SK-N-SH (cell line): ENCODE results near the gene NCKAP5. TPM values are rescaled to one million over a fixed set of nuclear protein-coding genes. Genes with fewer than 3 reads are reported as not detected.

Experiments used
- CTCF ChIA-PET: fragments of 300-600, 350-600 bp; formaldehyde crosslinking; extraction: SDS; loops from one replicate; lab custom pipeline; 2021; lab: Yijun Ruan, JAX
- POLR2A ChIA-PET: fragments of 350-600 bp; sonication (Branson Sonifier 250); formaldehyde crosslinking; extraction: SDS; loops from one replicate; lab custom pipeline; 2020; ENCODE audit warnings: antibody characterized with exemption, inconsistent platforms; lab: Yijun Ruan, JAX
- DNase-seq: peaks from one replicate; pipeline ENCODE4 v3.0.0; 2012
- H2AFZ ChIP-seq: fragments of 200-600 bp; sonication (generic); 2 replicates; pipeline ENCODE4 v1.8.1; 2016; ENCODE audit warnings: antibody characterized with exemption, mild to moderate bottlenecking, low read depth
- H3F3A ChIP-seq: fragments of 200-600 bp; sonication (generic); replicated peaks from 2 replicates; pipeline ENCODE3; 2016; ENCODE audit warnings: antibody characterized with exemption, mild to moderate bottlenecking; ENCODE audit not compliant: insufficient read depth
- H3K27ac ChIP-seq, 2 experiments: fragments of 200-500 bp in 1 of 2; fragments of 200-600 bp in 1 of 2; sonication (Bioruptor generic) in 1 of 2; sonication (generic), shearing (Covaris generic) in 1 of 2; 2 replicates each; pipeline versions ENCODE4 v1.5.1 to v1.6.1; 2014 to 2016; ENCODE audit warnings: low read depth in 2 of 2, inconsistent platforms in 1 of 2, low read length in 1 of 2, mild to moderate bottlenecking in 1 of 2, mixed read lengths in 1 of 2
- H3K27me3 ChIP-seq: fragments of 200-600 bp; sonication (generic), shearing (Covaris generic); 2 replicates; pipeline ENCODE4 v1.6.1; 2016; ENCODE audit warnings: mixed run types; ENCODE audit not compliant: insufficient read depth
- H3K36me3 ChIP-seq, 2 experiments: fragments of 200-500 bp in 1 of 2; fragments of 200-600 bp in 1 of 2; sonication (Bioruptor generic) in 1 of 2; sonication (generic) in 1 of 2; replicated peaks in 1 of 2; 2 replicates each; pipeline versions ENCODE3 to v1.5.1; 2014 to 2016; ENCODE audit warnings: low read length in 1 of 2, mild to moderate bottlenecking in 1 of 2; ENCODE audit not compliant: insufficient read depth in 2 of 2, control insufficient read depth in 1 of 2
- H3K4me1 ChIP-seq, 2 experiments: fragments of 200-500 bp in 1 of 2; fragments of 200-600 bp in 1 of 2; sonication (Bioruptor generic) in 1 of 2; sonication (generic), shearing (Covaris generic) in 1 of 2; 2 replicates each; pipeline versions ENCODE4 v1.5.1 to v1.6.1; 2014 to 2016; ENCODE audit warnings: low read depth in 1 of 2, low read length in 1 of 2, mixed run types in 1 of 2; ENCODE audit not compliant: insufficient read depth in 2 of 2, control insufficient read depth in 1 of 2
- H3K4me2 ChIP-seq: fragments of 200-600 bp; sonication (generic), shearing (Covaris generic); 2 replicates; pipeline ENCODE4 v1.6.1; 2017; ENCODE audit warnings: mixed run types
- H3K4me3 ChIP-seq, 2 experiments: fragments of 200-500 bp in 1 of 2; fragments of 200-600 bp in 1 of 2; sonication (Bioruptor generic) in 1 of 2; sonication (generic), shearing (Covaris generic) in 1 of 2; 2 replicates each; pipeline versions ENCODE4 v1.5.1 to v1.8.1; 2014 to 2016; ENCODE audit warnings: low read depth in 2 of 2, inconsistent platforms in 1 of 2, low read length in 1 of 2, mild to moderate bottlenecking in 1 of 2, mixed read lengths in 1 of 2, moderate library complexity in 1 of 2
- H3K79me2 ChIP-seq: fragments of 200-600 bp; sonication (generic); 2 replicates; pipeline ENCODE4 v1.8.1; 2017; ENCODE audit warnings: mild to moderate bottlenecking; ENCODE audit not compliant: insufficient read depth
- H3K9ac ChIP-seq: fragments of 200-600 bp; sonication (generic); 2 replicates; pipeline ENCODE4 v1.6.1; 2017; ENCODE audit warnings: mixed run types
- H3K9me2 ChIP-seq: fragments of 200-600 bp; sonication (generic); 2 replicates; pipeline ENCODE4 v1.6.1; 2017; ENCODE audit warnings: mixed run types
- H3K9me3 ChIP-seq: fragments of 200-600 bp; sonication (generic); 2 replicates; pipeline ENCODE4 v1.6.1; 2017; ENCODE audit warnings: mixed run types, mild to moderate bottlenecking, moderate library complexity
- H4K20me1 ChIP-seq: fragments of 200-600 bp; sonication (generic); 2 replicates; pipeline ENCODE4 v1.6.1; 2017; ENCODE audit warnings: mild to moderate bottlenecking, mixed run types; ENCODE audit not compliant: insufficient read depth
- CTCF ChIP-seq: fragments of 200-600 bp; sonication (generic); IDR thresholded peaks from 2 replicates; pipeline ENCODE4 v1.6.1; 2017; ENCODE audit warnings: antibody characterized with exemption, mild to moderate bottlenecking, moderate library complexity
- EP300 ChIP-seq, 2 experiments: IDR thresholded peaks; 2 replicates each; pipeline versions ENCODE4 v1.4.0 to v1.6.1; 2012; ENCODE audit warnings: borderline replicate concordance in 1 of 2, low read depth in 1 of 2, low read length in 1 of 2
- EZH2phosphoT487 ChIP-seq: fragments of 200-600 bp; sonication (generic); IDR thresholded peaks from 2 replicates; pipeline ENCODE4 v1.6.1; 2017; ENCODE audit warnings: low read depth, mixed run types, mild to moderate bottlenecking, antibody characterized with exemption, moderate library complexity, borderline replicate concordance
- FOSL2 ChIP-seq: IDR thresholded peaks from 2 replicates; pipeline ENCODE4 v1.4.0; 2012; ENCODE audit warnings: low read depth, mild to moderate bottlenecking, moderate library complexity, borderline replicate concordance
- FOXJ3 ChIP-seq: sonication (generic); formaldehyde crosslinking; IDR thresholded peaks from 2 replicates; pipeline ENCODE4 v1.5.1; 2020; ENCODE audit warnings: mild to moderate bottlenecking, missing genetic modification reagents
- GABPA ChIP-seq: IDR thresholded peaks from 2 replicates; pipeline ENCODE4 v1.4.0; 2012; ENCODE audit warnings: low read depth, mild to moderate bottlenecking
- POLR2AphosphoS5 ChIP-seq: IDR thresholded peaks from 2 replicates; pipeline ENCODE4 v1.6.1; 2012; ENCODE audit warnings: low read depth, low read length
- SIN3A ChIP-seq: IDR thresholded peaks from 2 replicates; pipeline ENCODE4 v1.6.1; 2012; ENCODE audit warnings: low read depth, mild to moderate bottlenecking, low read length, moderate library complexity, borderline replicate concordance
- SMC3 ChIP-seq: IDR thresholded peaks from 2 replicates; pipeline ENCODE4 v1.6.1; 2012; ENCODE audit warnings: low read depth, low read length, improper control_type of control experiment
- YY1 ChIP-seq: IDR thresholded peaks from 2 replicates; pipeline ENCODE4 v1.4.0; 2012; ENCODE audit warnings: low read depth, mild to moderate bottlenecking
- ZBTB33 ChIP-seq: IDR thresholded peaks from 2 replicates; pipeline ENCODE4 v1.4.0; 2012; ENCODE audit warnings: low read depth, borderline replicate concordance
- WGBS: methylation state at CpG from one replicate; pipeline ENCODE4 v1.1.6; 2017; ENCODE audit warnings: low lambda C conversion rate; 5-methylcytosine and 5-hydroxymethylcytosine counted together
- polyA plus RNA-seq, 3 experiments: library from polyadenylated mRNA; depleted of rRNA; stranded (reverse); fragments of >200 nt; gene quantifications; 2 replicates each; pipeline ENCODE4 v1.2.3, GENCODE V29; 2012
- TF ChIP-seq, protein P1 (sequence below): IDR thresholded peaks from 2 replicates; pipeline ENCODE4; 2012

Gene NCKAP5
- polyA plus RNA-seq, 1 of the 3 experiments (the other 2 are of a cell fraction), result 0.02 TPM

- no peaks in the 10 kb centered on the region for H3K79me2 ChIP-seq
- H3K27ac ChIP-seq, result no peak overlapping the region
- TF ChIP-seq ZBTB33 (no peak), SMC3 (no peak), FOSL2 (no peak), EP300 (IDR thresholded peaks at IDR 0.05; ENCODE audit: borderline replicate concordance in 1 of 2, low read depth in 1 of 2, low read length in 1 of 2) (no peak), EZH2phosphoT487 (no peak), CTCF (no peak), YY1 (no peak), POLR2AphosphoS5 (no peak), GABPA (no peak), SIN3A (no peak)
- TF ChIP-seq, protein P1, sequence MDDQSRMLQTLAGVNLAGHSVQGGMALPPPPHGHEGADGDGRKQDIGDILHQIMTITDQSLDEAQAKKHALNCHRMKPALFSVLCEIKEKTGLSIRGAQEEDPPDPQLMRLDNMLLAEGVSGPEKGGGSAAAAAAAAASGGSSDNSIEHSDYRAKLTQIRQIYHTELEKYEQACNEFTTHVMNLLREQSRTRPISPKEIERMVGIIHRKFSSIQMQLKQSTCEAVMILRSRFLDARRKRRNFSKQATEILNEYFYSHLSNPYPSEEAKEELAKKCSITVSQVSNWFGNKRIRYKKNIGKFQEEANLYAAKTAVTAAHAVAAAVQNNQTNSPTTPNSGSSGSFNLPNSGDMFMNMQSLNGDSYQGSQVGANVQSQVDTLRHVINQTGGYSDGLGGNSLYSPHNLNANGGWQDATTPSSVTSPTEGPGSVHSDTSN, result no peak
- POLR2A ChIA-PET, result no interaction called here
- no peak overlapping the region for H2AFZ ChIP-seq
- H3K9me2 ChIP-seq, result no peaks in the 10 kb centered on the region
- H3K27me3 ChIP-seq, result no peaks in the 10 kb centered on the region
- no peaks in the 10 kb centered on the region for H3F3A ChIP-seq
- peaks cover 0 to 9% of the 10 kb centered on the region in 2 experiments; a peak in 1 of 4 replicates for H3K4me1 ChIP-seq
- CTCF ChIA-PET, result no interaction called here
- no peaks in the 10 kb centered on the region for H3K9me3 ChIP-seq
- DNase-seq, result no peak
- 51% methylated on average over 5 of the region's 5 CpGs for WGBS
- H3K9ac ChIP-seq, result no peak overlapping the region
- no peak overlapping the region for H3K4me2 ChIP-seq
- H3K36me3 ChIP-seq, result no peaks in the 10 kb centered on the region
- H3K4me3 ChIP-seq, result no peak overlapping the region
- H4K20me1 ChIP-seq, result no peaks in the 10 kb centered on the region
Observed at GRCh38 chr2:133568598-133568997, 335 bp upstream of the NCKAP5 start.

DNA sequence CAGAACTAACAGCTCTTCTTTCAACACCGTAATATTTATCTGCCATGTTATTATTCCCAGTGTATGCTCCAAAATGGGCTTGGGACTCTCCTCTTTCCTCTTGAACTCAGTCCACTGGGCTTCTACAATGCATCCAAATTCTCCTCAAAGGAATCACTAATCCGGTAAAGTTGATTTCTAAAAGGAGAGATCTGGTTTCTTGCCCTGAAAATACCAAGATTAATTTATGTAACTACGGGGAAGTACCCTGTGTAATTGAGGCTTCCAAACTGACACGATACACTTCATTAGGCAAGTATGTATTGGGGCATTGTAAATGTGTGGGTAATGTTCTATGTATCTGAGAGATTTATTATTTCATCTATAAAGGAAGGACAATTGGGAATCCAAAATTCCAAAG lies 5.7 kb downstream of the NCKAP5 start:
- POLR2A ChIA-PET, result no interaction called here
- CTCF ChIA-PET, result interaction anchor here (1.7 to 3.7 kb wide), 5 partner anchors 43 to 1015 kb away, joined by 11 to 31 read pairs (median 11); no protein-coding TSS in a partner anchor
- DNase-seq, result no peak

More for the DNA sequence above, 5.7 kb downstream of the NCKAP5 start:
- Histone ChIP-seq H3K4me2 (no peak overlapping the region), H3F3A (no peaks in the 10 kb centered on the region), H3K9me3 (no peaks in the 10 kb centered on the region), H3K9ac (no peak overlapping the region), H3K27me3 (no peaks in the 10 kb centered on the region), H3K79me2 (no peaks in the 10 kb centered on the region), H3K36me3 (no peaks in the 10 kb centered on the region), H3K9me2 (no peaks in the 10 kb centered on the region), H2AFZ (no peak overlapping the region), H3K4me1 (peaks cover 0 to 21% of the 10 kb centered on the region in 2 experiments; a peak in 1 of 4 replicates), H4K20me1 (no peaks in the 10 kb centered on the region), H3K4me3 (no peak overlapping the region), H3K27ac (no peak overlapping the region)
- TF ChIP-seq FOXJ3, result no peak
- 82% methylated on average over 4 of the region's 4 CpGs for WGBS
